ENCODE results near the gene PTF1A.
A peak's percentile ranks its signal among the peaks of the same experiment; 100 is the strongest.

PTF1A gene, protein sequence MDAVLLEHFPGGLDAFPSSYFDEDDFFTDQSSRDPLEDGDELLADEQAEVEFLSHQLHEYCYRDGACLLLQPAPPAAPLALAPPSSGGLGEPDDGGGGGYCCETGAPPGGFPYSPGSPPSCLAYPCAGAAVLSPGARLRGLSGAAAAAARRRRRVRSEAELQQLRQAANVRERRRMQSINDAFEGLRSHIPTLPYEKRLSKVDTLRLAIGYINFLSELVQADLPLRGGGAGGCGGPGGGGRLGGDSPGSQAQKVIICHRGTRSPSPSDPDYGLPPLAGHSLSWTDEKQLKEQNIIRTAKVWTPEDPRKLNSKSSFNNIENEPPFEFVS

DNA sequence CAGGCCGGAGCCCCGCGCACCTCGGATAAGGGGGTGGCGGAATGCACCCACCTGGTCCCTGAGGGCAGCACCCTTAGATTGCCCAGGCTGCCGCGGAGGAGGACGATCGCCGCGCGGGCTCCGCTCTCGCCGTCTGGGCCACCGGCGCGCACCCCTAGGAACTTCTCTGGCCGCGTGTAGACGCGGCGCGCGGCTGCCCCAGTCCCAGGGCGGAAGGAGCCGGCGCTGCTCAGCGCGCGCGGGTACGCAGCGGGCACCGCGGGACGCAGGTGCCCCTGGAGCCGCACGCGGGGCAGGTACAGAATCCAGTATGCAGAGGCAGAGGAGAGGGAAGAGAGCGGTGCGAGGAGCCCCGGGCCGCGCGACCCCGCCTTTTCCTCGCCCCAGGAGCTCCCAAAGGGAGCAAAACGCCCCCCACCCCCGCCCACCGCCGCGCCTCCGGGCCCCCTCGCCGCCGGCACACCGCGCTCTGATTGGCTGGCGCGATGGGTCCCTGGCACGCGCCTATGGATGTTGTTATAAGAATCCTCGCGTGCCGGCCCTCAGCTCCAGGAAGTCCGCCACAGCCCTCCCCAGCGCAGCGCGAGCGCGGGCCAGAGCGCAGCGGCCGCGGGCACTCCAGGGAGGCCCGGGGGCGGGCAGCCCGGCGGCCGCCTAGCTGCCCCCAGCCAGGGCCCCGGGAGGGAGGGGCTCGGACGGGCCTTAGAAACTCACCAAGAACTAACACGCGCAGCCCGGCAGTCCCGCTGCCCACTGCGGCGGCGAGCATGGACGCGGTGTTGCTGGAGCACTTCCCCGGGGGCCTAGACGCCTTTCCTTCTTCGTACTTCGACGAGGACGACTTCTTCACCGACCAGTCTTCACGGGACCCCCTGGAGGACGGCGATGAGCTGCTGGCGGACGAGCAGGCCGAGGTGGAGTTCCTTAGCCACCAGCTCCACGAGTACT lies at the start of gene PTF1A:
TSS of gene PTF1A (plus strand) at position 549 of the 948 bp plus-strand sequence. CDS start at position 768, 219 bp downstream.
- DNase-seq, result no peak

GRCh38 chr10:23146258-23146657 lies 45.9 kb upstream of the PTF1A start:
- DNase-seq, result no peak

DNA sequence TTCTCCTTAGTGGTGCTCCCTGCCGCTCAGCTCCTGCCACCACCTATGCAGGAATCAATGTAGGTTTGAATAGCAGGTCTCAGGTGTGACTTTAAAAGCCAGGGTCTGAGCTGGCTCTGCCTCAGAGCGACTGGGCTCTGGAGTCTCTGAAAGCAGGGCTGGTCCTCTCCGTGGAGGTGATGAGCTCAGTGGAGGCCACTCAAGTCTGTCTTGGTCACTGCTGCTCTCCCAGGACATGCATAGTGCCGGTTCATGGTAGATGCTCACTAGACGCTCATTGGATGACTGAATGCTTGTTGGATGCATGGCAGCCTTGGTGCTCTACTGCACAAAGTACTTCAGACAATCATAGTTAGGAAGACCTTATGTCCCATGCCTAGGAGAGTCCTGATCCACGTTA lies 45.1 kb upstream of the PTF1A start:
- DNase-seq, result no peak

GRCh38 chr10:23148214-23148613 lies 43.9 kb upstream of the PTF1A start:
- DNase-seq, result no peak

DNA sequence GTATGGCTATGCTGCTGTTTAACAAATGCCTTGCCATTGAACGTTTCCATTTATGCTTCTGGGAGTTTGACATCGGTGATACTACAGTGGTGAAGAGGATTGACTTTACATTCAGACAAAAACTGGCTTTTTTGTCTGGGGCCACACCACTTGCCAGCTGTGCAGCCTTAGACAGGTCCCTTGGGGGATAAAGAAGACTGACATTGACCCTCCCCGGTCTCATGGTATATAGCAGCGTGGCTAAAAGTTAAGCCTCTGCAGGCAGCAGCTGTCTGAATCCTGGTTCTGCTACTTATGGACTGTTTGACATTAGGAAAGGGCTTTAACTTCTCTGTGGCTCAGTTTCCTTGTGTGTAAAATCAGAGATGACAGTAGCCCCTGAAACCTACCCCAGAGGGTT lies 42.0 kb upstream of the PTF1A start:
- no peak for DNase-seq

GRCh38 chr10:23150610-23151009 lies 41.5 kb upstream of the PTF1A start:
- DNase-seq, result no peak

- no peak for DNase-seq
Observed at GRCh38 chr10:23151071-23151470, 41.0 kb upstream of the PTF1A start.

DNA sequence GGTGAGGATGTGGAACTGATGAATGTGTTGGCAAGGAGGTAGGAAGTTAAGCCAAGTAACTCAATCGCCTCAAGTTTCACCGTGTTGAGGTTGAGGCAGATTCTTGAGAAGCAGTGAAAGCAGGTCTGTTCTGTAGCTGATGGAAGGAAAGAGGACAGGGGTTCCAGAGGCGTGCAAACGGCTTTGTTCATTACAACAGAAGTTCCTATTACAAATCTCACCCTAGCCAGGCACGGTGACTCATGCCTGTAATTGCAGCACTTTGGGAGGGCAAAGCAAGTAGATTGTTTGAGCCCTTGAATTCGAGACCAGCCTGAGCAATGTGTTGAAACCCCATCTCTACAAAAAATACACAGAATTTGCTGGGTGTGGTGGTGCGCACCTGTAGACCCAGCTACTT lies 36.9 kb upstream of the PTF1A start:
- no peak for DNase-seq

DNA sequence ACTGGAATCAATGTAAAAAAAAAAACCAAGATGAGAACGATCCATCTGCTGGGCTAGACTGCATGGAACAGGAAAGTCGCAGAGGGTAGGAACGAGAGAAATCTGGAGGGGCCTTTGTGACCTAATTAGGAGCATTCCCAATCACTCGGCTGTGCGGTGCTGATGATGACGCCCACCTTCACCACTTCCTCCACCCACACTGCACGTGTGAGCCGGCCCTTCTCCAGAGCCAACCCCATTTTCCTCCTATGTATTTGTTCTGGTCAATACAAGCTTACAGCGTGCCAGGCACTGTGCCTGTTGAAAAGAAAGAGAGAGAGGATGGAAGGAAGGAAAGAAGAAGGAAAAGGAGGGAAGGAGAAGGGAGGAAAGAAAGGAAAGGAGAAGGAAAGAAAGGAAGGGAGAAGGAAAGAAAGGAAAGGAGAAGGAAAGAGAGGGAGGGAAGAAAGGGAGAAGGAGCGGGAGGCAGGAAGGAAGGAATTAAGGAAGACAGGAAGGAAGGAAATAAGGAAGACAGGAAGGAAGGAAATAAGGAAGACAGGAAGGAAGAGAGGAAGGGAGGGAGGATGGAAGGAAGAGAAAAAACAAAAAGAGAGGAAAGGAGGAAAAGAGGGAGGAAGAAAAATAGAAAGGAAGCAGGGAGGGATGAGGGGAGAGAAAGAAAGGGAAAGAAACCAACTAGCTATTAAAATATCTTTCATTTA lies 35.5 kb upstream of the PTF1A start:
- DNase-seq, result no peak

GRCh38 chr10:23157239-23157681 lies 34.9 kb upstream of the PTF1A start:
- DNase-seq, result no peak

DNA sequence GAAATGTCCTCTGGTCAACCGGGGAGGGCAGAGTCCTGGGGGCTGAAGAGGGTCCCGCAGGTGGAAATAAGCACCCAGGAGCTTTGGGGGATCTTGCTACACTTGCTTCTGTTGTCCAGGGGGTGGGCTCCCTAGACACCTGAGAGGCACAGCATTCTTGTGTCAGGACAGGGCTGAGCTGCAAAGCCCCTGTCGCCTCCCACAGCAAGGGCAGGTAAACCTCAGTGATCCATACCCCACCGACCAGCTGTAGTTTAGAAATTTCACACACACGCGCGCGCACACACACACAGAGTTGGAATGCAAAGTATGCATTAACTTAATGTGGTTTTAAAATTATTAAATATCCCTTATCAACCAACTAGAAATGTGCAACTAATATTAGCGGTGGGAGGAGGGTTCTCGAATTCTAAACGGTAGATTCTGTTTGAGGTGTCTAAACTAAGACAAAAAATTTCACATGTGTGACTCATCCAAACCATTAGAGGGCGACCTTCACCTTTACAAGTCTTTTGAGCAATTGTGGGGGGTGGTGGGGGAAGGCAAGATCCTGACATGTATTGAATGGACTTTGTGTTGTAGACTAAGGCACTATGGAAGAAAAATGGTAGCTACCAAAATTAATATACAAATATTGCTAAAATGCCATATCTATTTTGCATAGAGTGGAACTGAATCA lies 34.3 kb upstream of the PTF1A start:
- no peak for DNase-seq

GRCh38 chr10:23158370-23158769 lies 33.7 kb upstream of the PTF1A start:
- DNase-seq, result peak; percentile 43 to 46

DNA sequence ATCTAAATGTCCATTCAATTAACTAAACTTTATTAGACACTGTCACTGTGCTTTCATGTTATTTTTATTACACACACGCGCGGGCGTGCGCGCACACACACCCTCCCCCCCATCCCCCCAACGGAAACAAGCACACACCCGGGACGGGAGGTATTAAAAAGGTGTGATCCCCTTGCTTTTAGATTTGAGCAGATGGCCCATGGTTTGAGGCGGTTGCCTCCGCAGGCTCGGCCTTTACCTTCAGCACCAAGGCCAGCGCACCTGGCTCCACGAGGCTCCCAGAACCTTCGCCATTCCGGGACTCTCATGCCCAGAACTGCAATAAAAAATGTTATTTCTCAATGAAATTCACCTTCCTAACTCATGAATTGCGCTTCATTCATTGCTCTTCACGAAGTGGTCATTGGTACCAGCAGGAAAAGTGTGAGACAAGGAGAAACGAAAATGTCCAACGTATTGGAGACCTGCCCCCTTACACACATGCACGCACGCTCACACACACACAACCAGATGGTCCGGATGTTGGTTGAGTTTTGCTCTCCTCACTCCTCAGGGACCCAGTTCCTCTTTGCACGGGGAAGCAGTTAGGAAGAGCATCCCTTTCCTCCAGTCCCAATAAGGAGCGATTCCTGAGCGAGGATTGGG lies 20.8 kb upstream of the PTF1A start:
- no peak for DNase-seq

DNA sequence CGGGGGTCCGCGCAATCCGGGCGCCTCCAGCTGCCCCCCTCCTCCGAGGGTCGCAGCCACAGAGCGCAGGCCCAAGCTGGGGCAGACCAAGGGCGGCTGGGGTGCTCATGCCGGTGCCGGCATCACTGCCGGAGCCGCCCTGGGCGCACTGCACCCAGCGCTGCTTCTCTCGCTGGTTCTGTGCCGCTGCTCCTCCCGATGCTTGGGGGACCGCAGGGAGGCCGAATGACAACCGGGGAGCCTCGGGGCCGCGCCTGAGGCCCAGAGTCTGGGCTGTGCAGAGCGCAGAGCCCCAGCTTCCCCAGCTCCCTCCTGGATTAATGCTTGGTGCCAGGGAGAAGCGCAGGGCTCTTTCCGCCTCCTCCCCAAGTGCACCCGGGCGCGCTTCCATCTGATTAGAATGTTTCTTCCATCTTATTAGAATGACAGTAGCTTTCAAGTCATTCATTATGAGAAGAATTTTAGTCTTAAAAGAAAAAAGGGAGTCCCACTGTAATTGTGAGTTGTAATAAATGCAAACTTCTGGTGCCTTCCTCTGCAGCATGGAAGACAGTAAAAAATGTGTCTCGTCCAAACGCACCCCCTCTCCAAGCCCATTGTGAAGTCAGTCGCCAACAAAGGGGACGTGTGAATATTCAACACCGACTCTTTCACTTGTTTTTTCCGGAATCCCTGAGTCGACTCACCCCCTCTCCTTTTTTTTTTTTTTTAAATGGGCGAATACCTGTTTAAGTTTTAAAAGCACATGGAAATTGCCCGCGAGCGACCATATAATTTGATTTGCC lies 19.5 kb upstream of the PTF1A start:
- DNase-seq, result no peak

DNA sequence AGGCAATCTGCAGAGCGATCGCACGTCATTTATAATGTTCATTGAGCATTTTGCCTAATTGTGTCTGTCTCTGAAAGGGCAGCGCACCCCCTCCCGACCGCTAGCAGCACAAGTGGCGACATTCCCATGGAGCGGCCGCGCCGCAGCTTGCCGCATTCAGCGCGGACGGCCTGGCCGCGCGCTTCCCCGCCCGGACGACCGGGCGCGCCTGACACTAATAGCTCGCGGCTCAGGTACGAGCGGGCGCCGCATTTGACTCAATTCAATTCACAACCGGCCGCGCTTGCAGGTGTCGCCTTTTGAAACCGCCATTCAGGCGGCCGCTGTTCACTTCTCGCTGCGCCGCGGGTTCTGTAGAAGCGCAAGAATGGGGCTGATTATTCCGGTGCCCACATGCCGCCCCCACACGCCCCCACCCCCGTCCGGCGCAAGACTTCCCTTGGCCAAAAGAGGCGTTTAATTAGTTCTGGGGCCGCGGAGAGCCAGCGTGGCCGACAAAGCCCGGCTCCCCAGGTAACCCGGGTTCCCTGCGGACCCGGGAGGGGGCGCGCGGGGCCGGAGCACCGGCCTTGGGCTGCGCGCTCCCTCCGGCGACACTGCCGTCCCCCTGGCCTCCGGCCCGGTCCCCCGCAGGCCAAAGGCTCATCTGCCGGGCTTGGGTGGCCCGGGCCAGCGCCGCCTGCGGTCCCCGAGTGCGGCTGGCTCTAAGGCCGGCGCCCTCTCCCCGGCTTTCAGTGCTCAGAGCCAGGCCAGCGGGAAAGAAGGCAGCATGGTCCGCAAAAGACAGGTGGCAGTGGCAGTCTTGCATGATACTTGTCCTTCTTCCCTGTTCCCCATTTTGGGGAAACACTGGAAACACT lies 18.7 kb upstream of the PTF1A start:
- DNase-seq, result no peak

GRCh38 chr10:23174074-23174976 lies 17.8 kb upstream of the PTF1A start:
- no peak for DNase-seq

DNA sequence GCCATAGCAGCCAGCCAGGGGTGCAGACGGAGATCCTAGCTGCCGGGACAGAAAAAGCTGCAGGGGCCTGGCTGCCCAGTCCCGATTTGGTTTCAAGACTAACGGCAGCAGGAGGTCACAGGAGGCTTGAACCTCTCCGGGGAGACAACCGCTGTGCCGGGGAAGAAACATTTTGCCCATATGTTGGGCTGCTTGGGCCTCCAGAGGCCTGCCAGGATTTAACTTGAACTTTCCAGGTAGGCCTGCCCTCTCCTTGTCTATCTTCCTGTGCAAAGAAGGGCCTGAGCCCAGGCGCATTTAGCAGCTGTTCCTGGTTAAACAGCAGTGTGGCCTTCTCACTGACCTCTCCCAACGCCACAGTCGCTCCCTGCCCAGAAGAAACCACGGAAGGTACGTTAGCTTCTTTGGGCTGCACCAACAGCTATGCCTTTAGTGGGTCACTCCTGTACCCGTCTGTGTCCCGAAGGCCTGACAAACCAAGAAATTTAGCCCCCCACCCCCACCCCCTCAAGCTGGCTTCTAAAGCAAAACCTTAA lies 17.1 kb upstream of the PTF1A start:
- DNase-seq, result no peak

GRCh38 chr10:23186178-23186577 lies 5.9 kb upstream of the PTF1A start:
- no peak for DNase-seq

GRCh38 chr10:23186697-23187096 lies 5.4 kb upstream of the PTF1A start:
- no peak for DNase-seq
